Activated CD4-positive, alpha-beta T cell treated with anti-CD3 and anti-CD28 coated beads, Interleukin-2, amount 50 U/mL, for 1 hour (primary cell): ENCODE measurements around the gene HDAC11.
"Not testable (repeated sequence)": the region's sequence is repeated elsewhere in the genome, so short reads cannot be mapped to it uniquely, and the experiment has no call there.

ENCODE experiments used
- DNase-seq: peaks from one replicate; pipeline ENCODE4 v3.0.0-alpha.2; 2020

HDAC11 gene

DNA sequence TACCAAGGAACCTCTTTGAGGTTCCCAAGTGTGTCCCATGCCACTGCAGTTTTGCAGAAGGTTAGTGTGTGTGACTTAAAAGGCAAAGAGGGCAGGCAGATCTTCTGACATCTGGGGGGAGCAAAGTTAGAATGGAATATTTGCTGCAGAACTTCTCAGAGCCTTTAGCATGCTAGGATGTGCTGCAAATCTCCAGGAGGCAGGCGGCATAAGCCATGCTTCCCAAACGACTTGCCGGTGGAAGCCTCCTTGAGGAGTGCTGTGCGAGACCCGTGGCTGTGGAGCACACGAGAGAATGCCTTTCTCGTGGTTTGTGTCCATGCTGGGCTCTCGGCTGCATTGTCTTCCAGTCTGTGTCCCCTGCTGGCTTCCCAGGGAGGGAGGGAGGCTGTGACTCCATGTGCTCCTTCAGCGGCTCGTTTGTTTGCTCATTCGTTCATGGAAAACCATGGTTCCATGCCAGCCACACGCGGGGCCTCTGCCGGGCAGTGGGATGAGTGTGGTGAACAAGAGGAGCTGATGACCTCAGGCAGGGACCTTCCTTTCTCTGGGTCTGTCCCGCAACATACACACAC, 13.8 kb downstream of the HDAC11 start:
- DNase-seq = no peak

DNA sequence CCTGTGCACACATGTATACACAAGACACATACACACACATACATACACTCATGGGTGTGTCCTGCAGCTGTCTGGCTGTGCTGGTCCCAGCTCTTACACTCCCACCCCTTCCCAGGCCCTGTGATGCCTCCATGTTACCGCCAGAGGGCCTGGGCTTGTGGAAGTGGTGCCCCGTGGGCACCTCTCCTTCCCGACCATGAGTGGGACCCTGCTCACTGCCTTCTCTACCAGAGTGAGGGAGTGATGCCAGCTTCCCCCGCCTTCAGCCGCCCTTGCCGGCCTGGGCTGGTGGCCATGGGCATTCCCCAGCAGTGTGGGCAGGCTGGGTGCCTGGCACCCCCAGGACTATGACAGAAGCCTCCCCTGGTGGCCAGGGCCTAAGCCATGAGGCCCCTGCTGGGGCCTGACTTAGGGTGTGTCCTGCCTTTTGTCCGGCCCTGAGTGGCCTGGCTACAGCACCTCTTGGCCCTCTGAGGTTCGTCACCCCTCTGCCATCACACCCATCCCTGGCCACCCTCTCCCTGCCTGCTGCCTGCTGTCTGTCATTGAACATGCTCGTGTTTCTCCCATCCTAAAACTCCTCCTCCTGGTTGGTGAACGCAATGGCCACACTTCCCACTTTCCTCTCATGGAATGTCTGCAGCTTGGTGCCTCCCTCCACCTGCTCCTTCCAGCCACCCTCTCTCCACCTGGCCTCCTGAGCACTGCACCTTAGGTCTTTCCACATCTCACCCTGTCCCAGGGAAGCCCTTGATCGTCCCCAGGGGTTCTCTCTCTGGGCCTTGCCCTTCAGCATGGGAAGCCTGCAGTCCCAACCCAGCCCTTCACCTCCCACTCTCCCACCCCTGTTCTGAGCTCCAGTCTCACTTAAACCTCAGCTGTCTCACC, 14.6 kb downstream of the HDAC11 start:
- DNase-seq = no peak

DNA sequence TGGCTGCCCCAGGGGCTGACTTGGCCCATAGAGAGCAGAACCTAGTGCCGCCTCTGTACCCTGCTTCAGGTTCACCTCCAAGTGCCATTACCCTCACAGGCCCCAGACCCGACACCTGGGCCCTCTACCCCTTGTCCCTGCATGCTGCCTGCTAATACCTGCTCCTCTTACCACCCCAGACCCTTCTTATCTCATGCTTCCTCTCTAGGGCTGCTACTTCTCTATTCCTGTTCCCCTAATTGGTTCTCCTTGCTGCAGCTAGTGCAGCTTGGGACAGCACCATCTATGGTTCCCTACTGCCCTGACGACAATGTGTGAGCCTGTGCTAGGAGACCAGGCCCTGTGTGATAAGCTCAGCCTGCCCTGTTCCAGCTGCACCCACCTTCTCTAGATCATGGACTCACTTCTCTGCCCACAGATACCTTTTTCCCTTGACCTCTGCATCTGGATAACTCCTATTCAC, 15.3 kb downstream of the HDAC11 start:
- no peak for DNase-seq

DNA sequence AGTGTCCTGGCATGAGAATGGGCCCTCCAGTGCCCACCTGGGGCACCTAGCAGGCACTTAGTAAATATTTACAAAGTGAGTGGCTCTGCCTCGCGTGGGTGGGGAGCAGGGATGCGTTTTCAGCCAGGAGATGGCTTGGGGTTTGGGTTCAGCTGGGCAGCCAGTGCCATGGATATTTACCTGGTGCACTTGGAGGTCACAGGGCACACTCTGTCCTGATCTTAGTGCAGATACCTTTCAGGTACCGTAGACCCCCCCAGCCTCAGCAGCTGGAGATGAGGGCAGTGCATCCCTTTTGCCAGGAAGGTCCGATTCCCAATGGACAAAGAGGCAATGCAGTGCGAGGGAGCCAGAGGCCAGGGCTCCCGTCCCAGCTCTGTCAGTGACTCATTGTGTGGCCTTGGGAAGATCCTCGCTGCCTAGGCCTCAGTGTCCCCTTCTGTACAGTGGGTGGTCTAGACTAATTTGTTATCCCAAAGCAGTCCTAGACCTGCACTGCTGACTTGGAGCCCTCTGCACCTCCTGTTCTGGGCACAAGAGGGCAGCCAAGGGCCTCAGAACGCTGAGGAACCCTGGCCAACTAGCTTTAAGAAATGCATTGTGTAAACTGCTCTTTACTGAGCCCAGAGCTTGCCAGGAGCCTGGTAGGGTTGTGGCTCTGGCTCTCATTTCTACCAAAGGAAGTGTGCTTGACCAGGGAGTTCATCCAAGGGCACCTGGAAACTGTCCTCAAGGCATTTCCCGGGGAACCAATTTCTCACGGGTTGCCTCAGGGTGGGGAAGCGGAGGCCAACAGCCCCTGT, 16.0 kb downstream of the HDAC11 start:
- DNase-seq = peak; percentile 67

GRCh38 chr3:13496879-13497278, 16.8 kb downstream of the HDAC11 start:
- DNase-seq = no peak

DNA sequence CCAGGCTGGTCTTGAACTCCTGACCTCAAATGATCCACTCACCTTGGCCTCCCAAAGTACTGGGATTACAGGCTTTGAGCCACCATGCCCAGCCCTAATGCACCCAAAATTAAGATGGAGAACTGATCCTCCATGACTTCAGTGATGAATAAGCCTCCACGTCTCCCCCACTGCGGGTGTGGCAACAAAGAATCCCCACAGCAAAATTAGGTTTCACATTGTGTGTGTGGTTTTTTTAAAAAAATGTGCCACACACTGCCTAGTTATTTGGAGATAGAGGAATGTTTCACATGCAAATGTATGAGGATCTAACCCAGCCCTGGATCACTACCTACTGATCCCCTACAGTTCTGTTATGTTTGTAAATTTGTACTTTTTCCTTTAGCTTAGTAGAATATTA, 17.3 kb downstream of the HDAC11 start:
- no peak for DNase-seq

GRCh38 chr3:13498354-13499060, 18.4 kb downstream of the HDAC11 start:
- DNase-seq = no peak

DNA sequence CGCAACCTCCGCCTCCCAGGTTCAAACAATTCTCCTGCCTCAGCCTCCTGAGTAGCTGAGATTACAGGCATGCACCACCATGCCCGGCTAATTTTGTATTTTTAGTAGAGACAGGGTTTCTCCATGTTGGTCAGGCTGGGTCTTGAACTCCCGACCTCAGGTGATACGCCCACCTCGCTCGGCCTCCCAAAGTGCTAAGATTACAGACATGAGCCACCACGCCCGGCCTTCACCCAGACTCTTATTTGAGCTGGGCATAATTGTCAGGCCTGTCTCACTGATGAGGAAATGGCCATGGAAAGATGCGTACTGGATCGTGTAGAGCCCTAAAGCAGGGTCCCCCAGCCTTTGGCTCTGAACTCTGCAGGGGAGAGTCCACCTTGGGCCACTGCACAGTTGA, 19.1 kb downstream of the HDAC11 start:
- DNase-seq = not testable (repeated sequence)

DNA sequence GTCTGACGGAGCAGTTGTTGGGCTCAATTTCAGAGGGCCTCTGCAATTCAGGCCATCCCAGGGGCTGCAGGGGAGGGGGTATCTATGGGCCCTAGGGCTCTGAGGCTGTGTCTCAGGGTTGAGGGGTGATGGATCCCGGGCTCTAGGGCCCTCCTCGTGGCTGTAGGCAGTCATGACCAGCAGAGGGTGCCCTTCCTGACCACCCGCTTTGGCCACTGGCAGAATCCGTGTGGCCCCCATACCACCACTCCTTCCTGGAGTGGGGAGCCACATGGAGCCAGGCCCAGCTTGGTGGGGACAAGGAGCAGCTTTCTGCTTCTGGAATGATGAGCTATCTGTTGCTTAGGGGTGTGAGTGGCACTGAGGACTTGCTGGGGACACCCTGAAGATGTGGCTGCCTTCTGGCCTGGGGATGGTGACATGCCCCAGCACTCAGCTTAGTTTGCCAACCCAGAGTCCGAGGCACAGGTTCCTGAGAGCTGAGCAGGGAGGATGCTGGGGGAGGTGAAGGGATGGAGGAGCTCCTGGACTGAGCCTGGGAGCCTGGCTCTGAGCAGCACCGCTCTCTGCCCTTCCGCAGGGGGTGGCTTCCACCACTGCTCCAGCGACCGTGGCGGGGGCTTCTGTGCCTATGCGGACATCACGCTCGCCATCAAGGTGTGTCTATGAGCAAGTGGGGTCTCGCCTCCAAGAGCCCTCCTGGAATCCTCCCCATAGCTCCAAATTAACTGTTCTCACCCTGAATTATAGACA, 20.2 kb downstream of the HDAC11 start:
- no peak for DNase-seq

- no peak for DNase-seq
These were observed 20.9 kb downstream of the HDAC11 start for GRCh38 chr3:13501056-13501455.

DNA sequence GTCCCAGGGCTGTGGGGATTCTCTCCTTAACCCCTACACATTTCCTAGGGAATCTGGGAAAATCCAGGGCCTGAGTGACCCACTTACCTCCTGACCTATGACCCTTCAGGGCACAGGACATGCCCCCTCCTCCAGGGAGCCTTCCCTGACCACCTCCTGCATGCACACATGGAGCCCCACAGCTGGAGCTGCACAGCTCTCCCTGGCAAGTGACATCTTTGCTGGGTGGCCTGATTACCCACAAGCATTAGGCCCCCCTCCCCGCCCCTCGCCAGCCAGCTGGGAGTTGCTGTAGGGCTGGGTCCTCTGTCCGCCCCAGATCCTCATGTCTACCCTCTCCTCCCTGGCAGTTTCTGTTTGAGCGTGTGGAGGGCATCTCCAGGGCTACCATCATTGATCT, 21.4 kb downstream of the HDAC11 start:
- no peak for DNase-seq

- no peak for DNase-seq
These were observed 22.1 kb downstream of the HDAC11 start for GRCh38 chr3:13501958-13502790.

- DNase-seq = no peak
These were observed 22.6 kb downstream of the HDAC11 start for GRCh38 chr3:13502791-13503060.

GRCh38 chr3:13504161-13504831, 24.2 kb downstream of the HDAC11 start:
- DNase-seq = no peak

GRCh38 chr3:13505147-13506130, 25.3 kb downstream of the HDAC11 start:
- no peak for DNase-seq

DNA sequence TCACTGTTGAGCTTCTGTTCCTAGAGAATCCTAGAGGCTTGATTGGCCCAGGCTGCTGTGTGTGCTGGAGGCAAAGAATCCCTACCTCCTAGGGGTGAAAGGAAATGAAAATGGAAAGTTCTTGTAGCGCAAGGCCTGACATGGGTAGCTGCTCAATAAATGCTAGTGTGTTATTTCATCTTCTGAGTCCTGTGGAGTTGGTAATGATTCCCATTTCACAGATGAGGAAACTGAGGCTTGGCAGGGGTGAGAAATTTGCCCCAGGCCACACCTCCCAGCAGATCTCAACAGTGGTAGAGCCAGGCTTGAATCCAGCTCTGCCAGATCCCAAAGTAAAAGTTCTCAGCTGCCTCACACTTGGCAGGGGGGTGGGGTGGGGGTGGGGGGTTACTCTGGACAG, 26.1 kb downstream of the HDAC11 start:
- DNase-seq = no peak

DNA sequence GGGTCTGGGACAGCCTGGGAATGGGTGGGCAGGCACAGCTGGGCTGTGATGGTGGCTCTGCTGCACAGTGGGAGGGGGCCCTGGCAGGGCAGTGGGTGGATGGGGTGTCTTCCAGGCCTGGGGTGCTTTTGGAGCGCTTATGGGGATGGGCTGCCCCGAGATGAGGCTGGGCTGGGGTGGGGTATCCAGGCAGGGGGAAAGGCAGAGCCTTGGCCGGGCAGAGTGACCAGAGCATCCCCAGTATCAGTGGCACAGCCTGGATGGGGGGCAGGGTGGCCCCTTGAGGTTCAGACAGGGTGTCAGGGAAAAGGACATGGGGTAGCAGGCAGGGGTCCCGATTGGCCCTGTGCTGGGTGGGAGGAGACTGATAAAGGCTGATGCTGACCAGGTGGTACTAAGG, 26.6 kb downstream of the HDAC11 start:
- DNase-seq = no peak

GRCh38 chr3:13507247-13507569, 27.1 kb downstream of the HDAC11 start:
- DNase-seq = no peak

GRCh38 chr3:13507570-13508339, 27.6 kb downstream of the HDAC11 start:
- no peak for DNase-seq
